PFSK-1 (cell line): ENCODE data around the gene ATP7B.

Experiments
- FOXP2 ChIP-seq: optimal IDR thresholded peaks from 2 replicates; pipeline ENCODE3; 2011; ENCODE audit warnings: borderline replicate concordance, control low read depth, inconsistent platforms; ENCODE audit not compliant: insufficient read depth; ENCODE audit errors: extremely low read length, extremely low read depth
- POLR2AphosphoS5 ChIP-seq: IDR thresholded peaks from 2 replicates; pipeline ENCODE4 v1.6.1; 2012; ENCODE audit warnings: low read depth, mild to moderate bottlenecking, control low read depth, low read length, moderate library complexity
- SIN3A ChIP-seq: IDR thresholded peaks from 2 replicates; pipeline ENCODE4 v1.6.1; 2012; ENCODE audit warnings: mild to moderate bottlenecking, low read length, moderate library complexity, borderline replicate concordance; ENCODE audit not compliant: insufficient read depth
- TAF1 ChIP-seq: IDR thresholded peaks from 2 replicates; pipeline ENCODE4 v1.6.1; 2012; ENCODE audit warnings: low read length, control low read depth, borderline replicate concordance; ENCODE audit not compliant: insufficient read depth
- TF ChIP-seq, protein P1 (sequence below), 2 experiments: IDR thresholded peaks; 2 replicates each; pipeline versions ENCODE4 v1.6.1 to v1.8.0; 2011 to 2012; ENCODE audit warnings: low read depth in 2 of 2, low read length in 2 of 2, control low read depth in 1 of 2, inconsistent platforms in 1 of 2, mild to moderate bottlenecking in 1 of 2, moderate library complexity in 1 of 2; ENCODE audit not compliant: insufficient read depth in 1 of 2

ATP7B gene

DNA sequence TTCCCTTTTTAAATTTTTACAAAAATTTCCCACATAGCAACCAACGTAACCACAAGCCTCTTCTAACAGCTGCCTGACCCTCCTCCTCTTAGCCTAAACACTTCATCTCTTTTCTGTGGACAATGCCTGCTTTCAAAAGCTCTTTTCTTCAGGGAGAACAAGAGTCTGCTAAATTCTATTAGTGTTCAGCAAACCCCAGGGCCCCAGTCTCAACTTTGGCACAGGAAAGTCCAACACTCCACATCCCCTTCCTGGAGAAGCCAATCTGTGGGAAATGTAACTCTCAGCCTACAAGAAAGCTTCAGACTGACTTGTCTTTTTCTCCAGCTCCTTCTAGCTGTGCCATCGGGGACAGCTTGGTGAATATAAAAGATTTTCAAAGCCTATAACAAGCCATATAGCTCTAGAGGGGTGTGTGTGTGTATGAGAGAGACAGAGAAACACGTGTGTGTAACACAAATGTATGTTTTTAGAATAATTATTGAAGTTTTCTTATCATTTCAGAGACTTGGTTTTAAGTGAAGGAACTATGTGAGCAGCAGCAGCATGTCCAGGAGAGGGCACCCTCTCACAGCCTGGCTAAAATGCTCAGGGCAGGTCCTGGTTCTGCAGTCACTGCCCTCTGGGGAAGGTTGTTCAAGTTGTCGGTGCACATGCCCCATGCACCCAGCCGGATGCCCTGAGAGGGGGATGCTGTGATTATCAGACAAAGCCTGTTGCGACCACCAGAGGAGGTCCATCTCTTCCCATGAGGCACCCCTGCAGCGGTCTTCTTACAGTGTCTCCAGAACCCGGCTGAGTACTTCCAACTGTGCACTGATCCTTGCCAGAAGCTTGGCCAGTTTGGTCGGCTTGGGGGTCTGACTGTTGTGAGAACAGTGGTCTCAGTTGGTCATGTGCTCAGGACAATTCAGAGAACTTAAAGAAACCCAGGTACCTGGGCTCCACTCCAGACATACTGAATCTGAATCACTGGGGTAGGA is 115.1 kb downstream of the ATP7B start:
- TF ChIP-seq FOXP2 (no peak), TAF1 (no peak), SIN3A (no peak), POLR2AphosphoS5 (no peak)
- TF ChIP-seq, protein P1, sequence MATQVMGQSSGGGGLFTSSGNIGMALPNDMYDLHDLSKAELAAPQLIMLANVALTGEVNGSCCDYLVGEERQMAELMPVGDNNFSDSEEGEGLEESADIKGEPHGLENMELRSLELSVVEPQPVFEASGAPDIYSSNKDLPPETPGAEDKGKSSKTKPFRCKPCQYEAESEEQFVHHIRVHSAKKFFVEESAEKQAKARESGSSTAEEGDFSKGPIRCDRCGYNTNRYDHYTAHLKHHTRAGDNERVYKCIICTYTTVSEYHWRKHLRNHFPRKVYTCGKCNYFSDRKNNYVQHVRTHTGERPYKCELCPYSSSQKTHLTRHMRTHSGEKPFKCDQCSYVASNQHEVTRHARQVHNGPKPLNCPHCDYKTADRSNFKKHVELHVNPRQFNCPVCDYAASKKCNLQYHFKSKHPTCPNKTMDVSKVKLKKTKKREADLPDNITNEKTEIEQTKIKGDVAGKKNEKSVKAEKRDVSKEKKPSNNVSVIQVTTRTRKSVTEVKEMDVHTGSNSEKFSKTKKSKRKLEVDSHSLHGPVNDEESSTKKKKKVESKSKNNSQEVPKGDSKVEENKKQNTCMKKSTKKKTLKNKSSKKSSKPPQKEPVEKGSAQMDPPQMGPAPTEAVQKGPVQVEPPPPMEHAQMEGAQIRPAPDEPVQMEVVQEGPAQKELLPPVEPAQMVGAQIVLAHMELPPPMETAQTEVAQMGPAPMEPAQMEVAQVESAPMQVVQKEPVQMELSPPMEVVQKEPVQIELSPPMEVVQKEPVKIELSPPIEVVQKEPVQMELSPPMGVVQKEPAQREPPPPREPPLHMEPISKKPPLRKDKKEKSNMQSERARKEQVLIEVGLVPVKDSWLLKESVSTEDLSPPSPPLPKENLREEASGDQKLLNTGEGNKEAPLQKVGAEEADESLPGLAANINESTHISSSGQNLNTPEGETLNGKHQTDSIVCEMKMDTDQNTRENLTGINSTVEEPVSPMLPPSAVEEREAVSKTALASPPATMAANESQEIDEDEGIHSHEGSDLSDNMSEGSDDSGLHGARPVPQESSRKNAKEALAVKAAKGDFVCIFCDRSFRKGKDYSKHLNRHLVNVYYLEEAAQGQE (IDR thresholded peaks at IDR 0.05; ENCODE audit: insufficient read depth in 1 of 2, low read depth in 2 of 2, low read length in 2 of 2) = no peak

DNA sequence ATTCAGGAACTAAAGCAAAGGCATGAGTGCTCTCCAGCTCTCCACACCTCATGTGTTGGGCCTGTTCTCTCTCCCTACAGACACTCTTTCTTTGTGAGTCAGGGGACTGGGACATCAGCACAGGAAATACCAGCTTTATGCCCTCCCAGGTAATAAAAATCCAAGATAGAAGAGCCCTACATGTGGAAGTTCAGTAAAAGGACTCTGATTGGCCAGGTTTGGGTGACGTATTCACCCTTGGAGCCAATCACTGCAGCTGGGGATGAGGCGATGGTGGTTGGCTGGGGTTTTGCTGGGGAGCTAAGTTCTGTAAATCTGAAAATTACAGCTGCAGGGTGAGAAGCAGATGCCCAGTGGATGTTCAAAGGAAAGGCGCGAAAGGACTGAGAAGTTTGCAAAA is 117.0 kb downstream of the ATP7B start:
- TF ChIP-seq SIN3A (no peak), TAF1 (no peak), FOXP2 (no peak), POLR2AphosphoS5 (no peak)
- TF ChIP-seq, protein P1 (IDR thresholded peaks at IDR 0.05; ENCODE audit: insufficient read depth in 1 of 2, low read depth in 2 of 2, low read length in 2 of 2) = no peak

DNA sequence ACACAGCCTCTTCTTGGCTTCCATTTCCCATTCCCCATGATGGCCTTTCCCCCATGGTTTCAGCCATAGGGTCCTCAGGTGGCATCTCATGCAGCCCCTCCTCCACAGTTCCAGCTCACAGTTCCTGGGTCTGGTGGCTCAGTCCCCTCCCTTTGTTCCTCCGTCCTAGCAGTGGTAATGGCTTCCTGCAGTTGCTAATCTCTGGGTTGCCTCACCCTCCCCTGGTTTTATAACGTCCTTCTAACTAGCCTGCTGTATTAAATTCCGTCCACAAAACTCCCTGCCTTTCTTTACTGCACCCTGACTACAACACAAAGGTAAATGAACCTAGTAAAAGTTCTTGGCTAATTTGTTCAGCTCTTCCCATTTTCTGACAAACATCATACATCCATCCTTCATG is 118.6 kb downstream of the ATP7B start:
- TF ChIP-seq SIN3A (no peak), TAF1 (no peak), FOXP2 (no peak), POLR2AphosphoS5 (no peak)
- TF ChIP-seq, protein P1 (IDR thresholded peaks at IDR 0.05; ENCODE audit: insufficient read depth in 1 of 2, low read depth in 2 of 2, low read length in 2 of 2) = no peak

DNA sequence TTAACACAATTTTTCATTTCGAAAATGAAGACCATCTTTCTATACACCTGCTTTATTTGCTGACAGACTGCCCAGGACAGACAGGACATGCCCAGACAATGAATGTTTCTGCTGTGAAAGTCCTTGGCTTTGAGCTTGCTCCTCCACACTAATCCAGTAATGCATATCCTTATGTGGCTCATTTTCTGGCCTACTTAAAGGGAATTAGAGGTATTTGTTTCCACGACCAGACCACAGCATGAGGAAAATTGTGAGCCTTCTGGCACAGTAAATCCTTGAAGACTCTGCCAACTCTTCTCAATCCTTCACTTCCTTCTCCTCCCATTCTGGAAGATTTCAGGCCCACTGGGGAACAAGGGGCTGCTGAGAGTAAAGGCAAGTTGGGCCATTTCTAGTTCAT is 123.8 kb downstream of the ATP7B start:
- no peak for TF ChIP-seq SIN3A
- TF ChIP-seq, protein P1 (IDR thresholded peaks at IDR 0.05; ENCODE audit: insufficient read depth in 1 of 2, low read depth in 2 of 2, low read length in 2 of 2) = no peak
